OCI-LY1 (cell line): ENCODE data around the gene GNB1L.

Source experiments
- H2AFZ ChIP-seq: fragments of 200-600 bp; sonication (generic), shearing (Covaris generic); 2 replicates; pipeline ENCODE4 v1.6.0; 2014; ENCODE audit warnings: antibody characterized with exemption, mild to moderate bottlenecking, low read length
- H3F3A ChIP-seq: fragments of 200-600 bp; sonication (generic), shearing (Covaris generic); 2 replicates; pipeline ENCODE4 v1.6.0; 2014; ENCODE audit warnings: mild to moderate bottlenecking, antibody characterized with exemption, low read length, moderate library complexity; ENCODE audit not compliant: insufficient read depth
- H3K27ac ChIP-seq: fragments of 200-600 bp; sonication (generic); 2 replicates; pipeline ENCODE4 v1.5.1; 2014; ENCODE audit warnings: low read length, mixed run types, mild to moderate bottlenecking, low read depth; ENCODE audit not compliant: poor library complexity, severe bottlenecking
- H3K27me3 ChIP-seq: fragments of 200-600 bp; sonication (generic); 2 replicates; pipeline ENCODE4 v1.6.0; 2014; ENCODE audit warnings: antibody characterized with exemption, mild to moderate bottlenecking, low read length, moderate library complexity; ENCODE audit not compliant: insufficient read depth
- H3K36me3 ChIP-seq: fragments of 200-600 bp; sonication (generic); 2 replicates; pipeline ENCODE4 v1.6.1; 2014; ENCODE audit warnings: mild to moderate bottlenecking, antibody characterized with exemption, low read length, moderate library complexity, mixed read lengths; ENCODE audit not compliant: insufficient read depth
- H3K4me1 ChIP-seq: fragments of 200-600 bp; sonication (generic); 2 replicates; pipeline ENCODE4 v1.5.1; 2014; ENCODE audit warnings: mild to moderate bottlenecking, low read length, moderate library complexity; ENCODE audit not compliant: insufficient read depth, severe bottlenecking
- H3K4me2 ChIP-seq: fragments of 200-600 bp; sonication (generic), shearing (Covaris generic); 2 replicates; pipeline ENCODE4 v1.6.1; 2014; ENCODE audit warnings: low read length
- H3K4me3 ChIP-seq: fragments of 200-600 bp; sonication (generic); 2 replicates; pipeline ENCODE4 v1.5.1; 2014; ENCODE audit warnings: low read length, low read depth, mild to moderate bottlenecking, mixed read lengths; ENCODE audit not compliant: poor library complexity, severe bottlenecking
- H3K79me2 ChIP-seq: fragments of 200-600 bp; shearing (Covaris generic); 2 replicates; pipeline ENCODE4 v1.6.1; 2016; ENCODE audit warnings: mixed run types, low read length, mixed read lengths; ENCODE audit not compliant: insufficient read depth
- H3K9ac ChIP-seq: fragments of 200-600 bp; sonication (generic), shearing (Covaris generic); 2 replicates; pipeline ENCODE4 v1.6.1; 2014; ENCODE audit warnings: mild to moderate bottlenecking, low read length, mixed read lengths
- H3K9me2 ChIP-seq: fragments of 200-600 bp; sonication (generic), shearing (Covaris generic); 2 replicates; pipeline ENCODE4 v1.6.1; 2014; ENCODE audit warnings: low read depth, mild to moderate bottlenecking, low read length, mixed read lengths
- H3K9me3 ChIP-seq: fragments of 200-600 bp; shearing (Covaris generic); 2 replicates; pipeline ENCODE4 v1.6.1; 2014; ENCODE audit warnings: low read length, mixed read lengths
- H4K20me1 ChIP-seq: fragments of 200-600 bp; sonication (generic), shearing (Covaris generic); 2 replicates; pipeline ENCODE4 v1.6.0; 2016; ENCODE audit warnings: mild to moderate bottlenecking, low read length; ENCODE audit not compliant: insufficient read depth
- EZH2 ChIP-seq: fragments of 200-600 bp; sonication (generic), shearing (Covaris generic); IDR thresholded peaks from 2 replicates; pipeline ENCODE4 v1.8.0; 2017; ENCODE audit warnings: borderline replicate concordance, mixed run types, mild to moderate bottlenecking, antibody characterized with exemption, low read length, moderate library complexity, mixed read lengths
- TF ChIP-seq, protein P1 (sequence below): fragments of 200-600 bp; sonication (generic), shearing (Covaris generic); IDR thresholded peaks from 2 replicates; pipeline ENCODE4 v1.5.1; 2017; ENCODE audit warnings: mild to moderate bottlenecking, antibody characterized with exemption, low read length, moderate library complexity, mixed read lengths

Gene GNB1L

DNA sequence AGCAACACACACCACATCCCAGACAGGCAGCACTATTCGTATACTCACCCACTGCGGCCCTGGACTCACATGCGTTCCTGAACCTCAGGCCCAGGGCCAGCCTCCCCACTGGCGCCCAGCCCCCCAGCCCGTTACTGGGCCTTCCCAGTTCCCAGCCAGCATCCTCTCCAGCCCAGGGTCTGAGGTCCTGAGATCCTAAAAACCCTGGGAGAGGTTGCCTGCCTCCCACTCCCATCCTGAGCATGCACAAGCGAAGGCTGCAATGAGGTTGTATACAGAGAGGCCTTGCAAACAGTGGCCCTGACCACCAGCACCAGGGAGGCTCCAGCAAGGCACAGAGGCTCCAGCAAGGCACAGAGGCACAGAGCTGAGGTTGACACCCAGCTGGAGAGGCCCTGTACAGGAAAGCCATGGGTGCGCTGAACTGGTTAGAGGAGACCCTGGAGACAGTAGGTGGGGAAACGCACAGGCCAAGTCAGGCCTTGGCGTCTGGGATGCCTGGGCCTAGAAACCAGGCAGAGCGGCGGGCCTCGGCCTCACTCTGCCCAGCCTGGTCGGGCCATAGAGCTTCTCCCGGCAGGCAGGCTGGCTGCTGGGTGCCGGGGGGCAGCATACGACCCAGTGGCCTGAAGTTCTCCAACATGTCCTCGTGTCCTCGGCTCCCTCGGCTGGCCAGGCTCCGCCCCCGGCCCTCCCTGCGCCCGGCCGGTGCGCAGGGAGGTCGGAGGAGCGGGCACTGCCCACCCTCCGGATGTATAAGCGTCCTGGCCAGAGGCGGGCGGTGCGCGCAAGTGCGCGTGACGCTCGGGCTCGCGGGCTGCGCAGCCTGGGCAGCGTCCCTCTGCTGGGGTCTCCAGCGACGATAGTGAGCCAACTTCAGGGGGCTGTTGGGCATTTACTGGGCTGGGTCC, 96.4 kb downstream of the GNB1L start:
- Histone ChIP-seq H3K36me3 (no peaks in the 10 kb centered on the region), H3K9ac (no peak overlapping the region), H4K20me1 (no peaks in the 10 kb centered on the region), H3K27me3 (peaks cover 10% of the 10 kb centered on the region), H3K9me2 (no peaks in the 10 kb centered on the region), H3K9me3 (no peaks in the 10 kb centered on the region), H2AFZ (no peak overlapping the region), H3K4me1 (peaks cover 14% of the 10 kb centered on the region), H3K4me2 (no peak overlapping the region), H3K4me3 (no peak overlapping the region), H3K27ac (no peak overlapping the region), H3K79me2 (no peaks in the 10 kb centered on the region), H3F3A (no peaks in the 10 kb centered on the region)
- TF ChIP-seq, protein P1, sequence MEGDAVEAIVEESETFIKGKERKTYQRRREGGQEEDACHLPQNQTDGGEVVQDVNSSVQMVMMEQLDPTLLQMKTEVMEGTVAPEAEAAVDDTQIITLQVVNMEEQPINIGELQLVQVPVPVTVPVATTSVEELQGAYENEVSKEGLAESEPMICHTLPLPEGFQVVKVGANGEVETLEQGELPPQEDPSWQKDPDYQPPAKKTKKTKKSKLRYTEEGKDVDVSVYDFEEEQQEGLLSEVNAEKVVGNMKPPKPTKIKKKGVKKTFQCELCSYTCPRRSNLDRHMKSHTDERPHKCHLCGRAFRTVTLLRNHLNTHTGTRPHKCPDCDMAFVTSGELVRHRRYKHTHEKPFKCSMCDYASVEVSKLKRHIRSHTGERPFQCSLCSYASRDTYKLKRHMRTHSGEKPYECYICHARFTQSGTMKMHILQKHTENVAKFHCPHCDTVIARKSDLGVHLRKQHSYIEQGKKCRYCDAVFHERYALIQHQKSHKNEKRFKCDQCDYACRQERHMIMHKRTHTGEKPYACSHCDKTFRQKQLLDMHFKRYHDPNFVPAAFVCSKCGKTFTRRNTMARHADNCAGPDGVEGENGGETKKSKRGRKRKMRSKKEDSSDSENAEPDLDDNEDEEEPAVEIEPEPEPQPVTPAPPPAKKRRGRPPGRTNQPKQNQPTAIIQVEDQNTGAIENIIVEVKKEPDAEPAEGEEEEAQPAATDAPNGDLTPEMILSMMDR: no peak
- TF ChIP-seq EZH2: no peak

DNA sequence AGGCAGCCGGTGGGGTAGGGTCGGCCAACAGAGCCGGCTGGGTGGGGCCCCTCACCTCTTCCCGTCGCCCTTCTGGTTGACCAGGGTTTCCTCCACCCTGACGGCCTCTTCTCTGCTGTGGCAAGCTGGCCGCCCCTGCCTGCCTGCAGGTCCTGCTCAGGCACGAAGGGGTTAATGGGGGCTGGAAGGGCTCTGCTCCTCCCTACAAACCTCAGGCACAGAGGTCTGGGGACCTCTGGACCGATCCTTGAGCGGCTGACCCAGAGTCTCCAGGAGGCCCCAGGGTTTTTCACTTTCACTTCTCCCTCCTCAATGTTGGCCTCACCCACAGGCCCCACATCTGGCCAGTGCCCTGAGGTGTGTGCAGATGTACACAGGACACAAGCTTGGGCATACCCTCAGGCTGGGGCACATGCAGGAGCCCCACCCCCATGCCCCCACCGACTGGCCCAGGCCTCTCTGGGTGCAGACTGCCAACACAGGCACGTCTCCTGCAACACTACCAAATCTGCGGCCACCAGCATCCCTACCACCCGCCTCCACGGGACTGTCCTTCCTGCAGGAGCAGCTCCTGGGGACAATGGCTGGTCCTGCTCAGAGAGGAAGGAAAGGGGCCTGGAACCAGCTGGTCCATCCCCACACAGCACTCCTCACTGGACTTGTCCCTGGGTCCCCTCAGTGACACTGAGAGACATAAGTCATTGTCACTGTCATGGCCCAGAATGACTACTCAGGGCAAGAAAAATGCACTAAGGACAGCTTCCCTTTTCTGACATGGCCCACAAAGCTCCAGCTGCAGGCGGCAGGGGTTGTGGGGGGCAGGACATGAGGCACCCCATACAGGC, 97.3 kb downstream of the GNB1L start:
- Histone ChIP-seq H4K20me1 (no peaks in the 10 kb centered on the region), H3K79me2 (no peaks in the 10 kb centered on the region), H3K4me1 (peaks cover 14% of the 10 kb centered on the region), H3F3A (no peaks in the 10 kb centered on the region), H3K9ac (no peak overlapping the region), H3K27me3 (peaks cover 7% of the 10 kb centered on the region), H3K9me3 (no peaks in the 10 kb centered on the region), H3K9me2 (no peaks in the 10 kb centered on the region), H3K4me3 (peak overlapping the region; percentile 49), H3K4me2 (peak overlapping the region; percentile 62), H3K36me3 (no peaks in the 10 kb centered on the region), H3K27ac (no peak overlapping the region), H2AFZ (no peak overlapping the region)
- no peak for TF ChIP-seq EZH2
- TF ChIP-seq, protein P1: no peak

DNA sequence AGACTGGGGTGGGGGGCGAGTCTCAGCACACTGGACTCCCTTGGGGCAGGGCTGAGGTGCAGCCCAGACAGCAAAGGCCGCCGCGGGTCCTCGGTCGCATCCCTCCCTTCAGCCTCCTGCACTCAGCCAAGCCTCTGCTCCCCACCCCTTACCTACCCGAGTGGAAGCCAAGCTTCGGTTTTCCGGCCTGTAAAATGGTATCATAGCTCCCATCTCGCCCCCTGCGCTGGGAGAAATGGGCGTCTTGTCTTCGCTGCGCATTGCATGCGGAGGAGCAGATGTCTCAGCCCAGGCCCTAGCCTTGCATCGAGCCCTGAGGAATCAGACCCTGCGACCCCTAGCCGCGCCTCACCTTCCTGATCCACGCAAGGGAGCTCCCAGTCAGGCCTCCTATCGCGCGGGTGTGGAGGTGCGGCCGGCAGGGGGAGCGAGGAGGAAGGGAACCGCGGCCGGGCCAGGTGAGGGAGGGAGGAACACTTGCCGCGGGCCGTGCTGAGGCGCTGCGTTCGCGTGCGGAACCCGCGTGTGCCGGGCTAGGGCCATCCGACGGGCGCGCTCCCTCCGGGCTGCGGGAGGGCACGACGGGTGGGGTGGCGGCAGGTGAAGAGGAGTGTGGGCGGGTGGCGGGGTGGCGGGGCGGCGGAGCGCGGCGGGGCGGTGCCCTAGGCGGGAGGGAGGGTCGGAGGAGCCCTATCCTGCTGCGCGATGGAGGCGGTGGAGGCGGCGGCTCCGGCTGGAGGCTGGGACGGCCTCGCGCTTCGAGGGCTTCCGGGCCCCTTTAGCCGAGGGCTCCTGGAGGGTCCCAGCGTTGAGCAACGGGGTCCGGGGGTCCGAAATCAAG, 98.2 kb downstream of the GNB1L start:
- H4K20me1 ChIP-seq: no peaks in the 10 kb centered on the region
- no peak overlapping the region for H2AFZ ChIP-seq
- H3K9ac ChIP-seq: no peak overlapping the region
- H3K79me2 ChIP-seq: no peaks in the 10 kb centered on the region
- no peaks in the 10 kb centered on the region for H3K9me3 ChIP-seq
- TF ChIP-seq, protein P1: peak; percentile 78
- no peak for TF ChIP-seq EZH2
- no peaks in the 10 kb centered on the region for H3K9me2 ChIP-seq
- no peaks in the 10 kb centered on the region for H3F3A ChIP-seq
- H3K4me1 ChIP-seq: peaks cover 14% of the 10 kb centered on the region
- H3K4me3 ChIP-seq: peak overlapping the region; percentile 49
- peaks cover 1% of the 10 kb centered on the region for H3K27me3 ChIP-seq
- H3K36me3 ChIP-seq: no peaks in the 10 kb centered on the region
- H3K4me2 ChIP-seq: peak overlapping the region; percentile 62
- H3K27ac ChIP-seq: no peak overlapping the region
